Femur (tissue), 1 donor: Measurements from ENCODE around the gene ACSS1.
A peak's percentile ranks its signal among the peaks of the same experiment; 100 is the strongest.

ENCODE experiments used
- DNase-seq: peaks from one replicate; pipeline ENCODE4 v3.0.0-alpha.2; 2017

The ACSS1 gene

GRCh38 chr20:24970030-24970553 is 87.8 kb downstream of the ACSS1 start:
- DNase-seq = peak; percentile 7

GRCh38 chr20:24969186-24970029 is 88.5 kb downstream of the ACSS1 start:
- peak; percentile 8 for DNase-seq

GRCh38 chr20:24968278-24968800 is 89.6 kb downstream of the ACSS1 start:
- no peak for DNase-seq

DNA sequence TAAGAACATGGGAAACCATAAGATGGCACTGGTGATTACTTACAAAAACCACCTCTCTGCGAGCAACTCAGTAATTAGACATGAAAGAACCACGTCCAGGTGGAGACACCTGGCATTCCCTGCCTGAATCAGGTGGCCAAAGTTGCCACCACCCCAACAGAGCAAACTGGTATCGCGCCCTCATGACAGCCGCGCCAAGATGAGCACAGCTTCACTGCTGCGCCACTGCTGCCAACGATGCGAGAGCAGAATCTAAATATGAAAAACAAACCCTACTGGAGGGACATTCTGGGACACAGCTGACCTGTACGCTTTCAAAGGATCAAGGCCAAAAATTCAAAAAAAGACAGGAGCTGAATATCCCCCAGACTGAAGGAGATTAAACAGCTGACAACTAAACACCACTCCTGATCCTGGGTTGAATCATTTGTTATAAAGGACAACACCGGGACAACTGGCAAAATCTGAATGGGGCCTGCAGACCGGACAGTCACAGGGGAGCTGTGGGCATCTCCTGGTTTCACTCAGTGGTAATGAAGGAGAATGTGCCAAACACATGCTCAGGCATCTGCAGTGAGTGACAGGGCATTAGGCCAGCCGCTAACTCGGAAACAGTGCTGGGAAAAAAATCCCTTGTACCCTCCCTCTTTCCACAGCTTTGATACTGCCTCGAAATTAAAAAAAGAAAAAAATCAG is 91.5 kb downstream of the ACSS1 start:
- DNase-seq = no peak

DNA sequence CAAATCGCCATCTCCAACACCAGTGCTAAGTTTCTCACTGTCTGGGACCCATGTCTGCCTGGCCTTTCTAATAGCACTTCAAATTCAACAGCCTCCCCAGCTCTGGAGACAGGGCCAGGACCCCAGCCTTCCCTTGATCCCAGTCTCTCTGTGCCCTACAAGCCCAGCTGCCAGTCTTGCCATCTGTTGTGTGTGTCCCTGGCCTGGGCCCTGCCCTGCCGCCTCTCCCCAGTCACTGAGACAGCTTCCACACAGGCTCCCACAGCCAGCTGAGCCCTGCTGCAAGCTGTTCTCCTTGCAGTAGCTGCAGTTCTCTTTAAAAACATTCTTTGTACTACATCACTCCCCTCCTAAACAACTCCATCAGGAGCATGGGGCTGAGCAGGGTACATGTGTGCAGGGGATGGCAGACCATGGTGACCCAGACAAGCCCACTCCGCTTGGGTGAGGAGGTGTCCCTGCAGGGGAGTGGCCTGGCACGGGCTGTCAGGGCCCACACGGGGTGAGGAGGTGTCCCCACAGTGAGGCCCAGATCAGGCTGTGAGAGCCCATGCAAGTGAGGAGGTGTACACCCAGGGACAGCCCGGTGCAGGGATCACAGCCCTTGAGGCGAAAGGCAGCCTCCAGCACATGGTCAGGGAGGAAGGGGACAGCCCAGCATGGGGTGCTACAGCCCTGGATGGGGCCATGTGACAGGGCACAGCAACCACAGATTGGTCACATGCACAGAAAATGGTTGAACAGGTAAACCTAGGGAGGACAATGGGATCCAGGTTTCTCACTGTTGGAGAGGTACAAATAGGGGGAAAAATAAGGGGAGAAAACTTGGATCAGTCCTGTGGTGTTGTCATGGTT is 92.6 kb downstream of the ACSS1 start:
- DNase-seq = peak; percentile 53

GRCh38 chr20:24964506-24964840 is 93.5 kb downstream of the ACSS1 start:
- peak; percentile 75 for DNase-seq

DNA sequence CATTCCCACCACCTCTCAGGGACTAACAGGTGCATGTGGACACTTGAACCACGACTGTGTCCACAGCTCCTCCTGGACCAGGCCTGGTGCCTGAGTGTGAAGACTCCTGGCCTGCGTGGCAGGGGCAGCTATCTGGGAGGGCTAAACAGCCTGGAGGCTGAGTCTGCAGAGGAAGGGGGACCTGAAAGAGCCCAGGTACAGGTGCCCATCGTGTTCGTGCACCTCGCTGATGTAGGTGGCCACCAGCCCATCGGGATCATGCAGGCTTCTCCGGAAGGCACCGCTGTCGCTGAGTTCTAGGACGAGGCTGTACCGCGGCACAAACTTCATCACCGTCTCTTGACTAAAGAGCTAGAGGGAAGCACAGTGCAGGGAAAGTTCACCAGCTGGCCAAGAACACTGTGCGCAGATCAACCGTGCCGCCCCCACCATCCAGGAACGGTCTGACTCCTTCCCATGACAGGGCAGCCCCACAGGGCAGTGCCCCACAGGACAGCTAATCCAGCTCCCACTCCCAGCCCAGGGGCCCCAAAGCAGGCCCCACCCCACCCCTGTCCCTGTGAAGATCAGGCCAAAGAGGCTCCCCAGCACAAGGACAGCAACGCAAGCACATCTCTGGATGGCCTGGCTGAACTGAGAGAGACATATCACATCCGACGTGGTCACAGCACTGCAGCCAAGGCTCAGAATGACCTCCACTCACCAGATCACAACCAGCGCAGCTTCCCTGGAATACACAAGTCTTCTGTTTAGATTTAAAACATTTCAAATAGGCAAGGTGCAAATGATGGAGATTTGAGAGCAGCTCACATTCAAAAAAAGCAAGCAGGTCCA is 94.0 kb downstream of the ACSS1 start:
- no peak for DNase-seq

GRCh38 chr20:24962510-24962909 is 95.4 kb downstream of the ACSS1 start:
- DNase-seq = no peak

DNA sequence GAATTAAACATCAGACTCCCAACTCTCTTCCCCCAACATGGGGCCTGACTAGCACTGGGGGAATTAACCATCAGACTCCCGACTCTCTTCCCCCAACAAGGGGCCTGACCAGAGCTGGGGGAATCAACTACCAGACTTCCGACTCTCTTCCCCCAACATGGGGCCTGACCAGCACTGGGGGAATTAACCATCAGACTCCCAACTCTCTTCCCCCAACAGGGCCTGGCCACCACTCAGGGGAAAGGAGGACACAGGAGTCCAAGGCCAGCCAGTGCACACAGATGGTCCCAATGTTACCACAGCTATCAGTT is 95.8 kb downstream of the ACSS1 start:
- no peak for DNase-seq

DNA sequence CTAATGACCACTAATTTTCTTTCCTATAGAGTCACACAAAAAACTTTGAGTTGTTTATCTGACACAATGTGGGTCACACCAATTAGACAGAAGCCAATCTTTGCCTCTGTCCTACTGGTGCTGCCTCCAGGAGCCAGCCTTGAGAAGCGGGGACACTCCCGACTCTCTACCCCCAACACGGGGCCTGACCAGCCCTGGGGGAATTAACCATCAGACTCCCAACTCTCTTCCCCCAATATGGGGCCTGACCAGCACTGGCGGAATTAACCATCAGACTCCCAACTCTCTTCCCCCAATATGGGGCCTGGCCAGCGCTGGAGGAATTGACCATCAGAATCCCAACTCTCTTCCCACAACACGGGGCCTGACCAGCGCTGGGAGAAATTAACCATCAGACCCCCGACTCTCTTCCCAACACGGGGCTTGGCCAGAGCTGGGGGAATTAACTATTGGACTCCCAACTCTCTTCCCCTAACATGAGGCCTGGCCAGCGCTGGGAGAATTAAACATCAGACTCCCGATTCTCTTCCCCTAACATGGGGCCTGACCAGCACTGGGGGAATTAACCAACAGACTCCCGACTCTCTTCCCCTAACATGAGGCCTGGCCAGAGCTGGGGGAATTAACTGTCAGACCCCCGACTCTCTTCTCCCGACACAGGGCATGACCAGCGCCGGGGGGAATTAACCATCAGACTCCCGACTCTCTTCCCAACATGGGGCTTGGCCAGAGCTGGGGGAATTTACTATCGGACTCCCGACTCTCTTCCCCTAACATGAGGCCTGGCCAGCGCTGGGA is 96.4 kb downstream of the ACSS1 start:
- no peak for DNase-seq

- no peak for DNase-seq
Measured at GRCh38 chr20:24960861-24961260, 97.1 kb downstream of the ACSS1 start.

GRCh38 chr20:24960302-24960801 is 97.6 kb downstream of the ACSS1 start:
- no peak for DNase-seq

- DNase-seq = no peak
Measured at GRCh38 chr20:24959591-24960301, 98.2 kb downstream of the ACSS1 start.

DNA sequence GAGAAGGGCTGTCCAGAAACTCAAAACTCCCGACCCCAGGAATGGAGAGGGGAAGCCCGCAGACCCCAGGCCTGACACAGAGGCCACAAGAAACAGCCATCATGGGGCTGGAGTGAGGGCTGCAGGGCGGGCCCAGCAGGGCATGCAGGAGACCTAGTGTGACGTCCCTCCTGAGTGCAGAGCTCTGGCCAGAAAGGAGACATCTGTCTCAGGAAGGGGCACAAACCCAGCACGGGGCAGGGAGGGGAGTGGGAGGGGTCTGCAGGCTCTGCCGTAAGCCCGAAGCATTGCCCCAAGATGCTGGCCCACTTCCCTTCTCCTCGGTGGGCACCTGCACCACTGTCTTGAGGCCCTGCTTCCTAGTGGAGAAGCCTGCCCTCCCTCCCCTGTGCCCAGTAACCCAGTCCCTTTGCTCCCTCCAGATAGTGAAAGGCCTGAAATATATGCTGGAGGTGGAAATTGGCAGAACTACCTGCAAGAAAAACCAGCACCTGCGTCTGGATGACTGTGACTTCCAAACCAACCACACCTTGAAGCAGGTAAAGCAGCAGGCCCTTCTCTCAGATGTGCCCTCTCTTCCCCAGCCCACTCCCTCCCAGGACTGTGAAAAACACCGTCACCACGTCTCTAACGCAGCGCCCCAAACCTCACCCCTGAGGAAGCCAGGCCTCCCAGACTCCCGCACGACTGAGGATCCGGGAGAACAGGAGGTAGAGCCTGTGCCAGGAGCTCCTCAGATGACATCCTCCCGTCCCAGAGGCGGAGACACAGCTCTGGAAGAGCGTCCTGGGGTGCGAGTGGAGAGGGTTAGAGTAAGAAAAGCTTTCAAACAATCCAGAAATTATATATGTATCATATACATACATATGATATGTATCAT is 99.2 kb downstream of the ACSS1 start:
- DNase-seq = no peak

- no peak for DNase-seq
Measured at GRCh38 chr20:24957326-24958016, 100.5 kb downstream of the ACSS1 start.
